H1 (cell line): ENCODE measurements around the gene PEPD. TPM values are rescaled to one million over a fixed set of nuclear protein-coding genes. Genes with fewer than 3 reads are reported as not detected.
A peak's percentile ranks its signal among the peaks of the same experiment; 100 is the strongest.

Source experiments
- CTCF ChIA-PET: fragments of 300-600 bp; sonication (Branson Sonifier 250); formaldehyde crosslinking; loops from one replicate; lab custom pipeline; 2021; ENCODE audit not compliant: partially characterized antibody; lab: Charles Lee
- POLR2A ChIA-PET: fragments of 300-600 bp; sonication (Branson Sonifier 250); formaldehyde crosslinking; loops from one replicate; lab custom pipeline; 2021; ENCODE audit warnings: inconsistent platforms; ENCODE audit not compliant: partially characterized antibody; lab: Charles Lee
- DNase-seq, 2 experiments: peaks; one replicate each; pipeline versions ENCODE4 v3.0.0 to v3.0.0-alpha.2; 2010 to 2022; ENCODE audit warnings: low spot score in 2 of 2, low read depth in 1 of 2, mixed read lengths in 1 of 2
- FAIRE-seq: peaks from 2 replicates; lab custom pipeline; 2011; peaks lifted over from hg19 to GRCh38; lab: Jason Lieb, UNC
- H2AFZ ChIP-seq: 2 replicates; pipeline ENCODE4 v1.8.1; 2012; ENCODE audit warnings: low read length, inconsistent platforms
- H2AK5ac ChIP-seq: 2 replicates; pipeline ENCODE4 v1.6.1; 2013; ENCODE audit warnings: low read depth, low read length
- H2BK120ac ChIP-seq: replicated peaks from 2 replicates; pipeline ENCODE3; 2013; ENCODE audit warnings: low read depth, low read length, inconsistent platforms
- H2BK12ac ChIP-seq: 2 replicates; pipeline ENCODE4 v1.6.1; 2013; ENCODE audit warnings: low read depth, low read length
- H2BK15ac ChIP-seq: 2 replicates; pipeline ENCODE4 v1.6.1; 2013; ENCODE audit warnings: low read length
- H2BK20ac ChIP-seq: 2 replicates; pipeline ENCODE4 v1.6.1; 2013; ENCODE audit warnings: low read length
- H2BK5ac ChIP-seq: 2 replicates; pipeline ENCODE4 v1.6.1; 2013; ENCODE audit warnings: low read depth, low read length
- H3K14ac ChIP-seq: 2 replicates; pipeline ENCODE4 v1.6.1; 2013; ENCODE audit warnings: inconsistent platforms; ENCODE audit not compliant: insufficient read length
- H3K18ac ChIP-seq: 2 replicates; pipeline ENCODE4 v1.6.1; 2013; ENCODE audit warnings: low read length; ENCODE audit errors: extremely low read depth
- H3K23ac ChIP-seq: 2 replicates; pipeline ENCODE4 v1.6.1; 2013; ENCODE audit warnings: inconsistent platforms; ENCODE audit not compliant: insufficient read length
- H3K23me2 ChIP-seq: 2 replicates; pipeline ENCODE4 v1.6.1; 2013; ENCODE audit warnings: low read depth, low read length
- H3K27ac ChIP-seq: 2 replicates; pipeline ENCODE4 v1.6.1; 2011; ENCODE audit warnings: low read depth, low read length, inconsistent platforms
- H3K27me3 ChIP-seq, 4 experiments: replicated peaks in 1 of 4; 1 replicate in 1 of 4; 2 replicates in 3 of 4; pipeline versions ENCODE4 v1.6.1 to v1.8.1; 2011 to 2013; ENCODE audit warnings: low read length in 3 of 4, mild to moderate bottlenecking in 3 of 4, inconsistent platforms in 2 of 4, mixed read lengths in 2 of 4, moderate library complexity in 1 of 4; ENCODE audit not compliant: control insufficient read depth in 3 of 4, insufficient read depth in 3 of 4; ENCODE audit errors: extremely low read depth in 1 of 4
- H3K36me3 ChIP-seq, 4 experiments: 2 replicates each; pipeline versions ENCODE4 v1.6.1 to v1.8.1; 2011 to 2013; ENCODE audit warnings: mild to moderate bottlenecking in 4 of 4, low read length in 3 of 4, moderate library complexity in 2 of 4, control low read depth in 1 of 4, inconsistent platforms in 1 of 4; ENCODE audit not compliant: insufficient read depth in 4 of 4, control insufficient read depth in 2 of 4
- H3K4ac ChIP-seq: replicated peaks from 2 replicates; pipeline ENCODE3; 2013; ENCODE audit warnings: low read length, low read depth, mixed read lengths, inconsistent platforms; ENCODE audit not compliant: insufficient read length
- H3K4me1 ChIP-seq, 4 experiments: replicated peaks in 1 of 4; 1 replicate in 1 of 4; 2 replicates in 3 of 4; pipeline versions ENCODE4 v1.6.1 to v1.8.1; 2011 to 2013; ENCODE audit warnings: low read length in 3 of 4, inconsistent platforms in 2 of 4, mixed read lengths in 1 of 4; ENCODE audit not compliant: insufficient read depth in 4 of 4, control insufficient read depth in 3 of 4
- H3K4me2 ChIP-seq, 2 experiments: 2 replicates each; pipeline versions ENCODE4 v1.6.1 to v1.8.1; 2011 to 2013; ENCODE audit warnings: low read depth in 2 of 2, low read length in 2 of 2, control low read depth in 1 of 2, inconsistent platforms in 1 of 2, mild to moderate bottlenecking in 1 of 2; ENCODE audit not compliant: insufficient read depth in 1 of 2
- H3K4me3 ChIP-seq, 4 experiments: fragments of 200-600, 300-600 bp in 1 of 4; sonication (generic), shearing (Covaris generic), sonication (Bioruptor Twin) in 1 of 4; 2 replicates each; pipeline versions ENCODE4 v1.5.1 to v1.8.1; 2011 to 2016; ENCODE audit warnings: low read length in 4 of 4, low read depth in 3 of 4, control low read depth in 2 of 4, inconsistent platforms in 2 of 4, mild to moderate bottlenecking in 2 of 4, mixed read lengths in 1 of 4, moderate library complexity in 1 of 4; ENCODE audit not compliant: insufficient read depth in 2 of 4; ENCODE audit errors: extremely low read depth in 1 of 4
- H3K56ac ChIP-seq: replicated peaks from 2 replicates; pipeline ENCODE3; 2013; ENCODE audit warnings: low read depth, mild to moderate bottlenecking, mixed read lengths, low read length, inconsistent platforms; ENCODE audit not compliant: insufficient read length
- H3K79me1 ChIP-seq: 2 replicates; pipeline ENCODE4 v1.6.1; 2013; ENCODE audit warnings: low read depth, low read length, control low read depth
- H3K79me2 ChIP-seq, 2 experiments: 2 replicates each; pipeline versions ENCODE4 v1.6.1 to v1.8.1; 2012 to 2013; ENCODE audit warnings: low read length in 2 of 2, mild to moderate bottlenecking in 2 of 2, inconsistent platforms in 1 of 2; ENCODE audit not compliant: insufficient read depth in 2 of 2, control insufficient read depth in 1 of 2
- H3K9ac ChIP-seq, 4 experiments: replicated peaks in 1 of 4; 1 replicate in 1 of 4; 2 replicates in 3 of 4; pipeline versions ENCODE4 v1.6.1 to v1.8.1; 2011 to 2013; ENCODE audit warnings: low read depth in 3 of 4, low read length in 3 of 4, control low read depth in 2 of 4, mild to moderate bottlenecking in 2 of 4, moderate library complexity in 2 of 4, inconsistent platforms in 1 of 4; ENCODE audit errors: extremely low read depth in 1 of 4
- H3K9me3 ChIP-seq, 2 experiments: 2 replicates each; pipeline versions ENCODE4 v1.6.1 to v1.8.1; 2012 to 2013; ENCODE audit warnings: mild to moderate bottlenecking in 2 of 2, moderate library complexity in 2 of 2, control low read depth in 1 of 2, inconsistent platforms in 1 of 2, low read depth in 1 of 2, low read length in 1 of 2, mixed read lengths in 1 of 2; ENCODE audit not compliant: insufficient read depth in 2 of 2
- H4K20me1 ChIP-seq, 2 experiments: replicated peaks in 1 of 2; 2 replicates each; pipeline versions ENCODE3 to v1.8.1; 2011 to 2013; ENCODE audit warnings: inconsistent platforms in 2 of 2, low read length in 2 of 2, mild to moderate bottlenecking in 1 of 2; ENCODE audit not compliant: insufficient read depth in 2 of 2, control insufficient read depth in 1 of 2
- H4K5ac ChIP-seq: 2 replicates; pipeline ENCODE4 v1.6.1; 2013; ENCODE audit warnings: low read length, low read depth, mixed read lengths, inconsistent platforms; ENCODE audit not compliant: insufficient read length
- H4K8ac ChIP-seq: 2 replicates; pipeline ENCODE4 v1.8.0; 2013; ENCODE audit warnings: mild to moderate bottlenecking, moderate library complexity, low read length, inconsistent platforms; ENCODE audit not compliant: insufficient read depth; ENCODE audit errors: extremely low read depth
- H4K91ac ChIP-seq: replicated peaks from 2 replicates; pipeline ENCODE3; 2013; ENCODE audit warnings: low read length, mixed read lengths, inconsistent platforms; ENCODE audit not compliant: insufficient read length
- RAD21 ChIP-seq, 2 experiments: IDR thresholded peaks in 1 of 2; conservative IDR thresholded peaks in 1 of 2; 2 replicates each; pipeline ENCODE4 v1.6.1; 2011; ENCODE audit warnings: low read depth in 2 of 2, low read length in 2 of 2, improper control_type of control experiment in 1 of 2, inconsistent platforms in 1 of 2, mild to moderate bottlenecking in 1 of 2, moderate library complexity in 1 of 2
- WGBS, 2 experiments: shearing (Covaris generic) in 1 of 2; methylation state at CpG; one replicate each; pipeline versions ENCODE4 v1.1.6 to v1.1.7; 2013 to 2015; ENCODE audit warnings: low lambda C conversion rate in 2 of 2, mixed read lengths in 2 of 2, inconsistent platforms in 1 of 2, low coverage in 1 of 2, missing lambda C conversion rate in 1 of 2; ENCODE audit not compliant: insufficient replicate concordance in 2 of 2, insufficient coverage in 1 of 2, insufficient read length in 1 of 2; ENCODE audit errors: extremely low coverage in 1 of 2, missing lambda C conversion rate in 1 of 2; 5-methylcytosine and 5-hydroxymethylcytosine counted together
- polyA plus RNA-seq, 7 experiments: library from polyadenylated mRNA; depleted of rRNA in 3 of 7; stranded (reverse) in 5 of 7; unstranded in 2 of 7; fragments of >200 nt in 5 of 7; fragments of 200-250 nt in 2 of 7; gene quantifications; 1 replicate in 5 of 7; 2 replicates in 1 of 7; 4 replicates in 1 of 7; pipeline versions ENCODE4 v1.2.1 to v1.2.3, GENCODE V29; 2011 to 2013; ENCODE audit warnings: missing spikeins in 2 of 7, mixed read lengths in 2 of 7
- total RNA-seq: library from RNA; stranded (reverse); fragmentation: NEBNext Ultra II Directional; extraction: Animal tissue kit (Norgen Biotek cat#: 25700); gene quantifications from 2 replicates; pipeline ENCODE4 v1.2.1, GENCODE V29; 2021

The PEPD gene
- total and polyA plus RNA-seq, 2 of the 8 experiments (the other 6 are each of a cell fraction or from before 2014, with no cell fraction given) = 84.1 to 178 TPM

DNA sequence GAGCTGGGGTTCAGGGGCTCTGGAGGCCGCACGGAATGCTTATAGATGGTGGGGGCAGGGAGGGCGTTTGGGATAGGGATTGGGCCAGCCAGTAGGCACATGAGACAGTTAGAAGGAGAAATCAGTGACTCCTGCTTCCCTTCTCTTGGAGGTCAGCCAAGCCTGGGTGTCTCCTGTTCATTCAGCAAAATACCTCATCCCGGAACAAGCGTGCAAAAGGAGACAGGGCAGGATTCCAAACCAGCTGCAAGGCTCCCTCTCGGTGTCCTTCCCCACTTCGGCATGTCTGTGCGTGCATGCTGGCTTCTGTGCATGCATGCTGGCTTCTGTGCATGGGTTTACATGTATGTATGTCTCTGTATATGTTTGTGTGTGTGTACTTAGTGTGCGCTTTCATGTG, 37.3 kb upstream of the PEPD start:
- no peak for FAIRE-seq
- no peak overlapping the region for H3K56ac ChIP-seq
- no peak for TF ChIP-seq RAD21 (IDR thresholded peaks at IDR 0.05 in 1 of 2, conservative IDR thresholded peaks at IDR 0.05 in 1 of 2; ENCODE audit: low read depth in 2 of 2, low read length in 2 of 2)

More for the DNA sequence above, 37.3 kb upstream of the PEPD start:
- Histone ChIP-seq H3K27ac (no peak overlapping the region), H4K20me1 (peaks cover 0 to 1% of the 10 kb centered on the region in 2 experiments), H3K14ac (no peak overlapping the region), H3K9me3 (no peaks in the 10 kb centered on the region), H3K27me3 (no peaks in the 10 kb centered on the region), H3K4me3 (no peak overlapping the region), H3K36me3 (no peaks in the 10 kb centered on the region), H3K4me1 (peaks cover 0 to under 1% (median 0%) of the 10 kb centered on the region in 4 experiments; a peak in 4 of 7 replicates), H3K9ac (no peak overlapping the region), H2BK15ac (peak overlapping the region; percentile 53; the same call in 1 of the 2 replicates), H3K23me2 (no peaks in the 10 kb centered on the region), H2BK120ac (no peak overlapping the region), H4K8ac (no peak overlapping the region), H2AFZ (no peak overlapping the region), H2BK12ac (no peak overlapping the region), H3K79me2 (no peaks in the 10 kb centered on the region), H3K23ac (no peak overlapping the region), H4K5ac (no peak overlapping the region), H3K4ac (peak overlapping the region; percentile 69), H2BK20ac (no peak overlapping the region), H2BK5ac (no peak overlapping the region; the same call in 1 of the 2 replicates), H2AK5ac (no peak overlapping the region), H3K4me2 (no peak overlapping the region), H4K91ac (no peak overlapping the region), H3K79me1 (no peaks in the 10 kb centered on the region), H3K18ac (no peak overlapping the region)
- DNase-seq = no peak
- 88% methylated on average over 9 of the region's 9 CpGs; no CpG with 5 or more reads in 1 of the 2 experiments for WGBS, 2 experiments
- POLR2A ChIA-PET = interaction anchor here (1.5 kb wide), 1 partner anchor 8 kb away, joined by 3 read pairs; no protein-coding TSS in a partner anchor
- CTCF ChIA-PET = interaction anchor here (0.9 to 2.0 kb wide), 3 partner anchors 26 to 126 kb away, joined by 3 to 4 read pairs (median 4); no protein-coding TSS in a partner anchor
